Measurements from ENCODE around the gene EOGT.
A peak's percentile ranks its signal among the peaks of the same experiment; 100 is the strongest.

Gene EOGT

DNA sequence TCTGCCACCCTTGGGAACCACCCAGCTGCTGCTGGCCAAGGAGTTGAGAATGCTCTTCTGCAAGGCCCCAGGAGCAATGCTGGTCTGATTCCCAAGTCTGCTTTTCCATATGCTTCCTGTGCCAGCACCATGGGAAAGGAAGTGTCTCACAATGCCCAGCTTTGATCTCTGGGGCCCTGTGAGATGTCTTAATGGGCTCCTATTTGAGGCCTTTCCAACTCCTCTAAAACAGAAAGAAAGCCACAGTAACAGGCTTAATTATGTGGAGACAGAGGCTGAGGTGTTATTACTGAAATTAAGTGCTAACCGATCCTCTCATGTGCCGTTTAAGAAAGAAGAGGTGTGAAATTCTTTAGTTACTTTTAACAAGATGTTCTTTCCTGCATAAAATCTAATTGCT lies 4.5 kb downstream of the EOGT start:
- ATAC-seq = no peak

DNA sequence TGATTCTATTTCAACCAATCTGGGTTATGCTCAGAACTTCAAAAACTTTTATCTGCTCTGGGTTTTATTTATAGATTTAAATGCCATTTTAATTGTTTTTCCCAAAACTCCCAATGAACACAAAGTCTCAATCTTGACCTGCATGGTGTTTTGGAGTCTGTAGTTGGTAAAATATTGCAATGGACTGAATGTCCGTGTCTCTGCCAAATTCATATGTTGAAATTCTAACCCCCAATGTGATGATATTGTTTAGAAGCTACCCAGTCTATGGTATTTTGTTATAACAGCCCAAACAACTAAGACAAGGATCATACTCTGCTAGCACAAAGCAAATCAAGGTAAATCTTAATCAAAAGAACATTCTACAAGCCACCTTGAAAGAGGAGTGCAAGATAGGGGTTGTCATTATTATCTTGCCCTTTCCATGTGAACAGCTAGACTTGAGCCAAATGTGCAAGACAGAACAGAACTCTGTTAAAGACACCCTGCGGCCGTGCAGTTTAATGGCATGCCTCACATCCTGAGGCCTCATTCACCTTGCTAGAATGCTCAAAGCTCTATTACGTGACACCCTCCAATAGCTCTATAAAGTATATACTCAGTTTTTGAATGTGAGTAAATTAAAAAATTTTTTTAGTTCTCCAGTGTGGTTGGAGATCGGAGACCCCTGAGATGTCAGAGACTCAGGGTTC lies 7.5 kb downstream of the EOGT start:
- no peak for ATAC-seq

DNA sequence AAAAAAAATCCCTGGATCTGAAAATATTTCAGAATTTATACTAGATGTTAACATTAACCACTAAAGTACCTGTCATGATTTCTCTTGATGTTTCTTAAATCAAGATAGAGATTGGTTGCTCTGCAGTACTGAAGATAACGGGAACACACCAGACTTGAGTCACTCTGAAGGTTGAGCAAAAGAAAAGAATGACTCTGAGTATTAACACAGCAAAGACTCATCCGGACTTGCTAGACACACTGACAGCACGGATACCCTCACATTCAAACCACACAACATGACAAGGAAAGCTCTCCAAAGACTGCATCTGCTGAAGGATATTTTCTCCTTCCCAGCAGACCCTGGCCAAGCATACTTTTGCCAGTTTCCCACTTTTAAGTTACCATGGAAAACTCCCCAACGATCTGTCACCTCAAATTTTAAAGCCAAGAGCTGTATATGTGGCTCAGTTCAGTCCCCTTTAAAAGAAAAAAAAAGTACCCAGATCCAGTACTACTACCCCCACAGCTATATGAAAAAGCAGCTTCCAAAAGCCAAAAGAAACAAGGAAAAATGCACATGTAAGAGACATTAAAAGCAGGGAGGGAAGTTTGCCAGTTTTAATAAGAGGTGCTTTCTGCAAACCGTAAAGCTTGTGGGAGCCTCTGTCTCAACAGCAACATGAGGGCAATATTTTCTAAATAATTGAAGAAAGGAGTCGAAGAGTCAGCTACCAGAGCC lies 8.3 kb downstream of the EOGT start:
- ATAC-seq = no peak

DNA sequence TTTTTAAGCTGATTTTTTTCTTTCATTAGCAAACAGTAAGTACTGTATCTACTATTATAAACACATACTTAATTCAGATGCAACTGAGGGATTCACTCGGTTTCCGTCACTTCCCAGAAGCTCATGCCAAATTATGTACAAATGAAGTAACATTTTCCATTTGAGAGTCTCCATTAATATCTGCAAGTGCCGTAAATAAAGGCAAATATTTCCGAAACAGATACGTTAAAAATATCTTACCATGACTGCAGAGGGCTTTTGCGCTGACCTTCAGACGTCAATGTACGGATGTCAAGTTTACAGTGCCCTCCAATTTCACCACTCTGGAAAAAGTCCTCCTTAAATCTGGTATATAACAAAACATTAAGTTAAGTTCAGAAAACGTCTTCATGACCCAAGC lies 9.3 kb downstream of the EOGT start:
- ATAC-seq = no peak

DNA sequence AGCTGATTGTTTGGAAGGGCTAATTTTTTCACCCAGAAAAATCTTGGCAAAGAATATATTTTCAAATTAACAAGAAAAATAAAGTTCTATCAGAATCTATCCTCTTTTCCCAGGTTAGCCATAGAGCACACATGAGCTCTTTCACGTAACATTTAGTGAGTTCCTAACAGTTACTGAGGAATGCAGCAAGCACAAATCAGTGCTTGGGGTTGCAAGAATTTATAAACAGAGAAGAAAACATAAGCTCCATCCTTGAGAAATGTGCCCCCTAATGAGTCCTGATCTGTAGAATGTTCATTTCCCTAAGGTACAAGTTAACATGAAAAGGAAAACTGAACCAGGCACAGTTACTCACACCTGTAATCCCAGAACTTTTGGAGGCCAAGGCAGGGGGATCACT lies 13.9 kb downstream of the EOGT start:
- ATAC-seq = no peak

DNA sequence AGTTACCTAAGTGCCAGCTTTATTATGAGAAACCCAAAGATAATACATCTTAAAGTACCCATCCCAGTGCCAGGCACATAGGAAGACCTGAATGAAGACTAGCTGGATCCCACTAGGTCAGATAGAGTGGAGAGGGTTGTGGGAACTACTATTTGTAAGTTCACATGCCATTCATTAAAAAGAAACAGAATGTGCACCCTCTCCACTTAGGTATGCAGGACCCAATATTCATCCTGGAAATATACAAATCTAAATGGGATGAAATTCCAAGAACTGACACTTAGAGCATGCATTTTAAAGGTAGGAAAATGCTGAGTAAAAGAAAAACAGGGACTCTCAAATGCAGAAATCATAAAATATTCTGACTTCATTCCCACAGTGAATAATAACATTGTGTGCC lies 14.3 kb downstream of the EOGT start:
- ATAC-seq = no peak

DNA sequence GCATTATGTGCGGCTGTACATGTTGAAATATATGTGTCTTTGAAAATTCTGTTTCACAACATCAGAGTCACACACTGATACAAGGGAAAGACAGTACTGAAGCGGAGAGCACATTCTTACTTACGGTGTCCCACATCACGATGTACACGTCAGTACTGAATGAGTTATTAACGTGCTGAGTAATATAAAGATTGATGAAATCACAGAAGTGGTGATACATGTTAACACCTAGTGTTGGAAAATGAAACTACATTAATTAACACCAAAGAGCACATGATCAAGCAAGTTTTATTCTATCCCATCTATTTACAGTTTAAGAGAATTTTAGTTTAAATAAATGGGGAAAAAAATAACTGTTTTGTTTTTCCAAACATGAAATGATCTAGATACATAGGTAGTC lies 15.6 kb downstream of the EOGT start:
- ATAC-seq = peak; percentile 92 to 95

DNA sequence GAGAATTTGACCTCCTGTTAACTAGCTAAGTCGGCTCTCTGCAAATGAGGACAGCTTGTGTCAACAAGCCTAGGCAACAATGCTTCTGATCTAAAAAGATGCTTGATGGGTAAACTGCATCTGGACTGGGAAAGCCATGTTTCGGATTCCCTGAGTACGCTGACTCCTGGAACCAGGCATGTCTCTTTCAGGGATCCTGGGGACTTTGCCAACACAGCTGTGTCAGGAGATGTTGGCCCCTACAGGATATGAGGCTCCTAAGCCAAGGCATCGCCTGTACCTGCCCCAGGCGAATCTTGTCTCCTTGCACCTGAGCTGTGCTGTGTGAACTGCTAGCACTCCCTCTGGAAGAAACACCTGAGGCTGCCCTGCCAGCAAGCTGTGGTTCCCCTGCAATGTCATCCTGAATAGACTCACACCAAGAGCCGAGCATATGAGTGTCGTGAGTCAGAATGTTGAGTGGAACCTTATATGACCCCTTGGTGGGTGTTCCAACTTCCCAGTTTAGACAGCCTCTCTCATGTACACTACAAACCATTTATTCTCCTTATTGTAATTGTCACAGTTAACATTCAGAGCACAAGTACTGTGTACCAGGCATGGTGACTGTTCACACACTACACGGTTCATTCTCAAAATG lies 17.0 kb downstream of the EOGT start:
- ATAC-seq = peak; percentile 32 to 58

DNA sequence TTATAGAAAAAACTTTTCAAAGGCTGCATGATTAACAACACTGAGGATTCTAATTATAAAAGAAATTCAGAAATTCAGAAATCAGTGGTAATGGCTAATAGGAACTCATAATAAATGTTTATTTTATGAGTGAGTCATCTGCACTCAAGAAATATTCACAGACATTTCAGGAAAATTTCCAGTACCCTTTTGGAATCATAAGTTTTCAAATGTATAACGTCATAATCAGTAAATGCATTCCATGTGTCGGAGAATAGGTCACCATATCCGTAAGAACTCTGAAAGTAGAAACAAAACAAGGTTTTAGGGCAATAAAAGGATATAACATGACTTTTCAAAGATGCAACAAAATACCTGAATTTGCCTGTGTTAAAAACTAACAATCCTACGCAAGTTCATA lies 24.7 kb downstream of the EOGT start:
- no peak for ATAC-seq

DNA sequence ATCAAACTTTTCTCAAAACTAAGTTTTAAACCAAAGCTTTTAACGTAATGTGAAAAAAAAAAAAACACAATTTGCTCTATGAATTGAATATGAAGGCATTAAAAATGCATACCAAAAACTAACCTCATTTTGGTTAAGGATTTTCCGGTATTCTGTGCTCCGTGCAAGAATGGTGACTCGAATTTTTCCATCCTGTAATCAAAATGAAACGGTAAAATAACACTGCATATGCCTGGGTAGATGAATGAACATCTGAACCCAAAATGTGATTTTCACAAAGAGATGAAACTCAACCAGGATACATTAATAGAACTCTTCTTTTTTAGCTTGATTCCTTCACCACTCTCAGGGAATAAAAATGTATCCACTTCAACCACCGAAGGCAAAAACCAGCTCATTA lies 26.2 kb downstream of the EOGT start:
- no peak for ATAC-seq

DNA sequence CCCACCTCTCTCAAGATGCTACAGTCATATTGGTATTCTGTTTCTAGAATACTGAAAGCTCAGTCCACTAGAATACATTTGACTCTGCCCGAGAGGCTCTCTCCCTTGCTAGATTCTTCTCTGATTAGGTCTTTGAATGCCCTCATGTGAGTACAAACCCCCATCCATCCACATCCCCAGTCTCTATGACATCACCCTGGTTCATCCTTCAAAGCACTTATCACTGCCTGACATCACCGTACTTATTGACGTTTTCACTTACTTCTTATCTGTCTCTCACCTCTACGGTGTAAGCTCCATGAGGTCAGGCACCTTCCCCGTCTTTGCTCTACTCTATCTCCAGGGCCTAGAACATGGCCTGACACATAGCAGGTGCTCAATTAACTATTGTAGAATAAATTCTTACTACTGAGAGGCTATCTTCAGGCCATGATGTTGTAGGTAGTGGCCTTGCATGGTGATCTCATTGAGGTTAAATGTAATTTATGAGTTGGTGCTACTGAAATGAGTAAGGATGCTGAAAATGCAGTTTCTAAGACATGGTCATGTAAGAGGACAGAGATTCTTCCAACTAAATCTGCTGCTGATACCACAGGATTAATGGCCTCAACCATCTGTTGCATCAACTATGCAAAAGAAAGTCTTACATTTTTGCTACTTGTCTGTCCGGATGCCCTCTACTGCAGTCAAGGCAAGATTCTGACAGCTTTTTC lies 26.8 kb downstream of the EOGT start:
- peak; percentile 43 to 46 for ATAC-seq

DNA sequence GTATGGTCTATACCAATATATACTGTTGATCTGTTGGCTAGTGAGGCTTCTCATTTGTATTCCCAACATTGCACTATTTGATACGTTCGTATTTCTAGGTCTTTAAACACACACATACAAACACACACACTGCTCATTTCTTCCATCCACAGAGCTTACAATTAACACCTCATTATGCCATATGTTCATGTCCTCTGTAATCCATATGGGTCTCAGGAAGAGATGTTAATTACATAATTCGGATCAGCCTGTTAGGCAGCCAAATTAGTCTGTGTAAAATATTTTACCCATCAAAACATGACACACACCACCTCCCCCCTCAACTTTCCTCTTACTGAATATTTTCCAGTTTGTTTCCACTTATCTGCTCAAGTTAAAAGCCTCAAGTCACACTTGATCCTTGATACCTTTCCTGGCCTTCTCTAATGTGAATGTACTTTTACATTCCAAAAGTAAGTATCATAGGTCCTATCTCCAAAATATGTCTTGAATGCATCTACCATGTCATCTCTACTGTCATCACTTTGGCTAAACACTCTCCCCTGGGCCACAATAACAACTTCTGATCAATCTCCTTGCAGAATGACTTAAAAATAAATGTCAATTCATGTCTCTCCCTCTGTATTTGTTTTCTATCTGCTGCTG lies 28.2 kb downstream of the EOGT start:
- ATAC-seq = no peak

DNA sequence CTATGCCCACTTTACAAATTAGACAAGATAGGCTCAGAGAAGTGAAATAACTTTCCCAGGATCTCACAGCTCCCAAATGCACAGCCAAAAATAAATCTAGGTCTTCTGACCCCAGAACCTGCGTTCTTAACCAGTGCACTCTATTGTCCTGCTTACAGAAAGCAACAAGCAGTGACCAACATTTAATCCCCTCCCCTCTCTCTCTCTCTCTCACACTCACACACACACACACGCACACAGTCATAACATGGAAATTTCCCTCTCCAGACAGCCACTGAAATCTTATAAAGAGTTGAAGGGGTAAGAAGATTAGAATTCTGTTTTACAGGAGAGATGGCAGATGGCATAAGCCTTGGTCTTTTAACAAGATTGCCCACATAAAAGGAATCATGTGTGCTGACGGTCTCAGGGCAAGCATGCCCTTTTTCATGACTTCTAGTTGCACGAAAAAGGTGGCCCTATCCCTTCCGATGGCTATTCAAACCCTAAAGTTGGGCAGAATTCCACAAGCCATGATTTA lies 29.4 kb downstream of the EOGT start:
- no peak for ATAC-seq

DNA sequence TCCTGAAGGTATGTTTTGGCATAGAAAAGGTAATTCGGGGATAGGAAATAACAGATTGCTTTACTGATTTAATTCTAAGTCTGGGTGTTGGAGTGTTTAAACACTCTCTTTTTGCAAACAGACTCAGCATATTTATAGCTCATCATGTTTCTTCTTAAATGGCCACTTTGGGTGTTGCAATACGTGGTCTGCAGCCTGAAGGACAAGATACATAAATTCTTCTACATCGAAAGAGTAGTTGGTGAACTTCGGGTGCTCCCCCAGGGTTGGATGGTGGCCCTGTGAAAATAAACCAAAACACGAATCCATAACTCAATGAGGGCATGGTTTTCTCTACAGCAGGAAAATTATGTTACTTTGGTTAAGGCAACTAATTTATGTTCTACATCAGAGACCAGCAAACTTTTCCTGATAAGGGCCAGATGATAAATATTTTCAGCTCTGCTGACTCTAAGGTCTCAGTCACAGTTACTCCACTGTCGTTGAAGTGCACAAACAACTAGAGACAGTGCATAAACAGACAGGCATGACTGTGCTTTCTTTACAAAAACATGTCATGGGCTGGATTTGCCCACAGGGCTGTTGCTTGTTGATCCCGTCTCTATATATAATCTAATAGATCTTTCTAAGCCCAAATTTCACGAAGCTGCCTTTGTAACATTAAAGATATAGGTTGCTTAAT lies 35.9 kb downstream of the EOGT start:
- ATAC-seq = no peak

DNA sequence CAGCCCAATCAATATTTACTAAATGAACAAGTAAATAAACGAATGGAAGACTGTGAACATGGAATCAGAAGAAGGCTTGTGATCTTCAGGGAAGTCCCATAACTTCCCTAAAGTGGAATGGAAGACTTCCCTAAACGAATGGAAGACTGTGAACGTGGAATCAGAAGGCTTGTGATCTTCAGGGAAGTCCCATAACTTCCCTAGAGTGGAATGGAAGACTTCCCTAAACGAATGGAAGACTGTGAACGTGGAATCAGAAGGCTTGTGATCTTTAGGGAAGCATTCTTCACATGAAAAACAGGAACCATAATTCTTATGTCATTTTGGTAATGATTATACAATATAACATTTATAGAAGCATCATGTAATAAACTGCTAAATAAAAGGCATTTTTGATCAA lies 38.8 kb downstream of the EOGT start:
- ATAC-seq = no peak

DNA sequence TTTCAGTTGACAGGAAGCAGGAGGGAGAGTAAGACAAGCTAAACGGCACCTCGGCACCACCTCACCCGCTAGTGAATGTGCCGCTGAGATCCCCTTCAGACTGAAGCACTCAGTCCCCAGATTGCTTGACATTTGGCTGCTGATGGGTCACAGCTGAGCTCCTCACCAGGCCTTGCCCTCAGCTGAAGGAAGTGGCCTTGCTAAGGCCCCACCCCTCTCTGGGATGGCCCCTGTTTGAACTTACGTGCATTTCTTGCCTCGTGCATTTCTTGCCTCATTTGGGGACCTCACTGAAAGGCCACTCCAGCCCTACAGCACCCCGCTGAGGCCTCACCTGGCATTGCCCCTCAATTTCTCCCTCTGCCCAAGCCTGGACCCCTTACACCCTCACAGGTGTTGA lies 39.8 kb downstream of the EOGT start:
- ATAC-seq = no peak

DNA sequence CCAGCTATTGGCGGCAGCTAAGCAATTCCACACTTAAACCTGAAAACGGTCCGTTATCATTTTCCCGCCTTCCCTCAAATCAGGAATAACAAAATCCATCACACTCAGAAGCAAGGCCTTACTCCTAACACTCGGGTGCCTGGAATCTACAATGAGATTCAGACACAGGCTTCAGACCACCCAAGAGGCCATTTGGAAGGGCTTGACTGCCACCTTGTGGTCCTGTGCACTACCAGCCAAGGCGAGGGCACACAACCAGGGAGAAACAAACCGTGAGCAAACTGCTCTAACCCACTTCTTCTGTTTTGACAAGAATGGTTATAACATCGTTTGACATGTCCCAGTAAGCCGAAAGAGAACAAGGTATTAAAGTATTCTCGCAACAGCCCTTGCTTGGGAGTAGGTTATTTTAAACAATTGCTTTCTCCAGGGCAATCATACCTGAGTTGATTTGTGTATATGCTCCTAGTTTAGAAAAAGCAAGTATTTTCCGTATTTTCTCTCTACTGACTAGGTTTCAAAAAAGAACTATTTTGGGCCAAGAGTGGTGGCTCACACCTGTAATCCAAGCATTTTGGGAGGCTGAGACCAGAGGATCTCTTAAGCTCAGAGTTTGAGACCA lies 41.0 kb downstream of the EOGT start:
- peak in 1 of 2 donors; percentile 59 for ATAC-seq

DNA sequence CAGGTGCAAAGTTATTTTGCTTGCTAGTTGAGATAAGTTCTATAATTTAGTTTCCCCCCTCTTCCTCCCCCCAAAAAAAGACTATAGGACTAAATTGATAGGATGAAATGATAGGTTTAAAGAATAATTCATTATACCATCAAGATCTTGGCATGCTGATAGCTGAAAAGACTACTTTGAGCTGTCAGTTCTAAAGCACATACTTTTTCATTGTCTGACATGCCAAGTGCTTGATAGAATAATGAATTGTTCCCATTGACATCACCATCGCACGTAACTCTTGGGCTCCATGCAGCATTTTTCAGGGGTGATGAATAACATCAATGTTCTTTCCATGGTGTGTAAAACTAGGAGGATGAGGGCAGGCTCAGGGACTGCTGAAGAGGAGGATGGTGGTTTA lies 48.8 kb downstream of the EOGT start:
- no peak for ATAC-seq

DNA sequence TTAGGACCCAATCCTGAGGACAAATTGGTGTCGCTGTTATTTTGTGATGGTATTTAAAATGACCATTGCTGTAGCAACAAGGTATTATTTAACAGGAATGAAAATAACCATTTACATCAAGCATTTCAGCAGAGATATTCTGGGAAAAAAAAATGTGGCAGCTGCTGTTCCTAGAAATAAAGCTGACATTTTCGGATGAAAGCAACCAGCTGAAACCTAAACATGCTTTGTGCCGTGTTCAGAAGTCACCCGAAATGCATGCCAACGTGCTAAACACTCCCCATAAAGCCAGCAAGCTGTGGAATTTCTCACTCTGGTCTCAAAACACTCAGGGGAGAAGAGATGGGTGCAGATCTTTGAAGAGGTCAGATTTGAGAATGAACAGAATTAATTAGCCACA lies 49.6 kb downstream of the EOGT start:
- ATAC-seq = no peak

DNA sequence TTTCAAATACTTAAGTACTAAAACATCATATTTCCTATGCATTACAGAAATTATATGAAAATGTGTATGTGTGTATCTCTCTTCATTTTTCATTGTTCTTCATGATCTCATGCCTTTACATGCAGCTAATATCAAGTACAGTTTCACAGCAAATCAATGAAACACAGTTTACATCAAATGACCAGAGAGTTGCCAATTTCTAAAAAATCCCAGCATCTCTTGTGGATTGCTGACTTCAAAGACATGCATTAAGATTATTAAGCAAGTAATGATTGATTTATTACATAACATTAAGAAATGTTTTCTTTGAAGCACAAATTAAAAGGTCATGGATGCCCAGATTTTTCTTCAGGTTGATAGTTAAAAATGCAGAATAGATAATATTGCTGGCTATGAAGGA lies 50.1 kb downstream of the EOGT start:
- no peak for ATAC-seq

DNA sequence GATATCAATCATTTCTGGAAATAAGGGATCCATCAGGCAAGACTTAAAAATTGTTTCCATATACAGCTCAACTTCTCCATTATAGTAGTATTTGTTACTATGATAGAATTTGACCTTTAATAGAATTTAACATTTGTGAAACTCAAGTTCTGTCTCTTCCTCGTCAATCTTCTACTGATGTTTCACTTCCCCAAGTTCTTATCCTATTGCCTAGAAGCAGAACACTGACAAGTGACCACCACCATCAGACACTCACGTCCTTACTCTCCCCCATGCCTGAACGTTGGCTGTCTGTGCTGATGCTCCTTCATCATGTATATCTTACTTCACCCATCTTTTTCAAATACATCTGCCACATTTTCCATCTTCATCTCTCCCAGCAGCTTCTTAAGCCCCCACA lies 54.6 kb downstream of the EOGT start:
- no peak for ATAC-seq

DNA sequence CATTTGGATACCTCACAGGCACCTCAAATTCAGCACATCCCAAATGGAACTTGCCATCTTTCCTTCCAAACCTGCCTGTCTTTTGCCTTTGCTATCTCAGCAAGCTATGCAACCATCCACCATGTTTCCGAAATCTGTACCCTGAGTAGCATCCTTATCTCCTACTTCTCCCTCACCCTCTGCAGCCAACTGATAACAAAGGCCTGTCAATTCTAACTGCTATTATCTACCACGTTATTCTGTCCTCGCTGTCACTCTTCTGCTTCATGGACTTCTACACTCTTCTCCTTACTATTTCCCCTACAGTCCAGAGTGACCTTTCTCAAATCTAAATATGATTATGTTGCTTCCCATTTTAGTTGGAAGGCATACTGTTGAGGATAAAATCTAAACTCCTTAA lies 55.6 kb downstream of the EOGT start:
- no peak for ATAC-seq

Data from activated CD4-positive, CD25-positive, alpha-beta regulatory T cell treated with anti-CD3 and anti-CD28 coated beads, Interleukin-2, amount 50 U/mL, for 24 hours (primary cell).